HG02798 (cell line): ENCODE measurements around the gene MAPK11.
A peak's percentile ranks its signal among the peaks of the same experiment; 100 is the strongest.

Experiments
- ATAC-seq: cut with Tn5 transposase; IDR thresholded peaks from one replicate; pipeline ENCODE4 v1.9.1; 2021; ENCODE audit warnings: mild to moderate bottlenecking; ENCODE audit not compliant: unreplicated experiment, poor library complexity

Gene MAPK11

GRCh38 chr22:50264946-50265669 is 5.1 kb downstream of the MAPK11 start:
- ATAC-seq, result no peak

- ATAC-seq, result no peak
Observed at GRCh38 chr22:50264104-50264745, 6.0 kb downstream of the MAPK11 start.

GRCh38 chr22:50262973-50263617 is 7.1 kb downstream of the MAPK11 start:
- no peak for ATAC-seq

GRCh38 chr22:50262460-50262911 is 7.7 kb downstream of the MAPK11 start:
- ATAC-seq, result no peak

GRCh38 chr22:50261615-50262459 is 8.3 kb downstream of the MAPK11 start, which contains the start of gene MAPK12:
Gene MAPK12, minus strand, starts transcription at chr22:50261683. Its CDS starts 174 bp downstream, at chr22:50261509.
- peak; percentile 38 for ATAC-seq

- ATAC-seq, result peak; percentile 18
Observed at GRCh38 chr22:50260801-50261614, 9.2 kb downstream of the MAPK11 start.

GRCh38 chr22:50260434-50260800 is 9.8 kb downstream of the MAPK11 start:
- ATAC-seq, result no peak

GRCh38 chr22:50259302-50259701 is 10.9 kb downstream of the MAPK11 start:
- ATAC-seq, result no peak

- no peak for ATAC-seq
Observed at GRCh38 chr22:50258361-50259292, 11.6 kb downstream of the MAPK11 start.

GRCh38 chr22:50257451-50258360 is 12.5 kb downstream of the MAPK11 start:
- ATAC-seq, result no peak

- ATAC-seq, result no peak
Observed at GRCh38 chr22:50257041-50257440, 13.1 kb downstream of the MAPK11 start.

GRCh38 chr22:50256258-50256862 is 13.8 kb downstream of the MAPK11 start:
- no peak for ATAC-seq

GRCh38 chr22:50255607-50256006 is 14.6 kb downstream of the MAPK11 start:
- no peak for ATAC-seq

- no peak for ATAC-seq
Observed at GRCh38 chr22:50255099-50255498, 15.1 kb downstream of the MAPK11 start.

GRCh38 chr22:50253941-50254340 is 16.2 kb downstream of the MAPK11 start:
- ATAC-seq, result no peak

GRCh38 chr22:50253046-50253915 is 16.9 kb downstream of the MAPK11 start:
- no peak for ATAC-seq
